ENCODE measurements around the gene GLRB.

GLRB gene

GRCh38 chr4:157080605-157081004 is 4.7 kb downstream of the GLRB start:
- Histone ChIP-seq H3K27me3 (ENCODE audit: low read length) (no peaks in the 10 kb centered on the region), H2AFZ (ENCODE audit: low read depth, low read length, severe bottlenecking) (no peak overlapping the region), H3K36me3 (ENCODE audit: low read length) (no peaks in the 10 kb centered on the region), H3K79me2 (ENCODE audit: insufficient read depth, low read length) (no peaks in the 10 kb centered on the region), H3K27ac (ENCODE audit: low read depth, low read length) (no peak overlapping the region), H3K9ac (ENCODE audit: low read length) (no peak overlapping the region), H3K4me2 (ENCODE audit: low read depth, low read length, poor library complexity, severe bottlenecking) (no peak overlapping the region), H3F3A (ENCODE audit: insufficient read depth) (no peaks in the 10 kb centered on the region), H3K9me2 (replicated peaks; ENCODE audit: insufficient read depth, low read length) (no peaks in the 10 kb centered on the region), H4K20me1 (ENCODE audit: low read depth, low read length) (no peaks in the 10 kb centered on the region), H3K9me3 (ENCODE audit: insufficient read depth, low read length) (no peaks in the 10 kb centered on the region), H3K4me3 (ENCODE audit: insufficient read depth, low read length, poor library complexity, severe bottlenecking) (no peak overlapping the region)
- TF ChIP-seq CTCF (IDR thresholded peaks at IDR 0.05; ENCODE audit: insufficient read depth, low read length, poor library complexity, severe bottlenecking) (no peak), EZH2phosphoT487 (conservative IDR thresholded peaks at IDR 0.05; ENCODE audit: low read length) (no peak)

GRCh38 chr4:157095716-157096115 is 19.8 kb downstream of the GLRB start:
- H3K4me2 ChIP-seq (ENCODE audit: low read depth, low read length, poor library complexity, severe bottlenecking): no peak overlapping the region
- H2AFZ ChIP-seq (ENCODE audit: low read depth, low read length, severe bottlenecking): no peak overlapping the region
- no peaks in the 10 kb centered on the region for H3K9me2 ChIP-seq (replicated peaks; ENCODE audit: insufficient read depth, low read length)
- TF ChIP-seq CTCF (IDR thresholded peaks at IDR 0.05; ENCODE audit: insufficient read depth, low read length, poor library complexity, severe bottlenecking) (no peak), EZH2phosphoT487 (conservative IDR thresholded peaks at IDR 0.05; ENCODE audit: low read length) (no peak)
- H3K79me2 ChIP-seq (ENCODE audit: insufficient read depth, low read length): no peaks in the 10 kb centered on the region
- no peak overlapping the region for H3K4me3 ChIP-seq (ENCODE audit: insufficient read depth, low read length, poor library complexity, severe bottlenecking)
- no peak overlapping the region for H3K9ac ChIP-seq (ENCODE audit: low read length)
- H3K27ac ChIP-seq (ENCODE audit: low read depth, low read length): no peak overlapping the region
- no peaks in the 10 kb centered on the region for H3K9me3 ChIP-seq (ENCODE audit: insufficient read depth, low read length)
- H3F3A ChIP-seq (ENCODE audit: insufficient read depth): no peaks in the 10 kb centered on the region
- no peaks in the 10 kb centered on the region for H3K27me3 ChIP-seq (ENCODE audit: low read length)
- no peaks in the 10 kb centered on the region for H4K20me1 ChIP-seq (ENCODE audit: low read depth, low read length)
- no peaks in the 10 kb centered on the region for H3K36me3 ChIP-seq (ENCODE audit: low read length)

GRCh38 chr4:157096439-157096838 is 20.5 kb downstream of the GLRB start:
- Histone ChIP-seq H3K79me2 (ENCODE audit: insufficient read depth, low read length) (no peaks in the 10 kb centered on the region), H4K20me1 (ENCODE audit: low read depth, low read length) (no peaks in the 10 kb centered on the region), H3K9me2 (replicated peaks; ENCODE audit: insufficient read depth, low read length) (no peaks in the 10 kb centered on the region), H2AFZ (ENCODE audit: low read depth, low read length, severe bottlenecking) (no peak overlapping the region), H3K27me3 (ENCODE audit: low read length) (no peaks in the 10 kb centered on the region), H3K27ac (ENCODE audit: low read depth, low read length) (no peak overlapping the region), H3K36me3 (ENCODE audit: low read length) (no peaks in the 10 kb centered on the region), H3K9me3 (ENCODE audit: insufficient read depth, low read length) (no peaks in the 10 kb centered on the region), H3K9ac (ENCODE audit: low read length) (no peak overlapping the region), H3K4me2 (ENCODE audit: low read depth, low read length, poor library complexity, severe bottlenecking) (no peak overlapping the region), H3F3A (ENCODE audit: insufficient read depth) (no peaks in the 10 kb centered on the region), H3K4me3 (ENCODE audit: insufficient read depth, low read length, poor library complexity, severe bottlenecking) (no peak overlapping the region)
- TF ChIP-seq EZH2phosphoT487 (conservative IDR thresholded peaks at IDR 0.05; ENCODE audit: low read length) (no peak), CTCF (IDR thresholded peaks at IDR 0.05; ENCODE audit: insufficient read depth, low read length, poor library complexity, severe bottlenecking) (no peak)
